ENCODE data around the gene DISC1.

The DISC1 gene

GRCh38 chr1:231581859-231582258 is 44.7 kb upstream of the DISC1 start:
- Histone ChIP-seq H2AFZ (ENCODE audit: low read depth, low read length, severe bottlenecking) (no peak overlapping the region), H3K36me3 (ENCODE audit: low read length) (no peaks in the 10 kb centered on the region), H3K9me3 (ENCODE audit: insufficient read depth, low read length) (no peaks in the 10 kb centered on the region), H3F3A (ENCODE audit: insufficient read depth) (no peaks in the 10 kb centered on the region), H3K4me2 (ENCODE audit: low read depth, low read length, poor library complexity, severe bottlenecking) (no peak overlapping the region), H3K27me3 (ENCODE audit: low read length) (no peaks in the 10 kb centered on the region), H3K9me2 (replicated peaks; ENCODE audit: insufficient read depth, low read length) (no peaks in the 10 kb centered on the region), H3K4me3 (ENCODE audit: insufficient read depth, low read length, poor library complexity, severe bottlenecking) (no peak overlapping the region), H3K27ac (ENCODE audit: low read depth, low read length) (no peak overlapping the region), H3K79me2 (ENCODE audit: insufficient read depth, low read length) (no peaks in the 10 kb centered on the region), H4K20me1 (ENCODE audit: low read depth, low read length) (no peaks in the 10 kb centered on the region), H3K9ac (ENCODE audit: low read length) (no peak overlapping the region)
- TF ChIP-seq CTCF (IDR thresholded peaks at IDR 0.05; ENCODE audit: insufficient read depth, low read length, poor library complexity, severe bottlenecking): no peak
- no peak for TF ChIP-seq EZH2phosphoT487 (conservative IDR thresholded peaks at IDR 0.05; ENCODE audit: low read length)

- Histone ChIP-seq H3K9me3 (ENCODE audit: insufficient read depth, low read length) (no peaks in the 10 kb centered on the region), H4K20me1 (ENCODE audit: low read depth, low read length) (no peaks in the 10 kb centered on the region), H3K4me3 (ENCODE audit: insufficient read depth, low read length, poor library complexity, severe bottlenecking) (no peak overlapping the region), H3K79me2 (ENCODE audit: insufficient read depth, low read length) (no peaks in the 10 kb centered on the region), H3K9me2 (replicated peaks; ENCODE audit: insufficient read depth, low read length) (no peaks in the 10 kb centered on the region), H3K9ac (ENCODE audit: low read length) (no peak overlapping the region), H3K27me3 (ENCODE audit: low read length) (no peaks in the 10 kb centered on the region), H3K36me3 (ENCODE audit: low read length) (no peaks in the 10 kb centered on the region), H3K4me2 (ENCODE audit: low read depth, low read length, poor library complexity, severe bottlenecking) (no peak overlapping the region), H3K27ac (ENCODE audit: low read depth, low read length) (no peak overlapping the region), H3F3A (ENCODE audit: insufficient read depth) (no peaks in the 10 kb centered on the region), H2AFZ (ENCODE audit: low read depth, low read length, severe bottlenecking) (no peak overlapping the region)
- TF ChIP-seq CTCF (IDR thresholded peaks at IDR 0.05; ENCODE audit: insufficient read depth, low read length, poor library complexity, severe bottlenecking) (no peak), EZH2phosphoT487 (conservative IDR thresholded peaks at IDR 0.05; ENCODE audit: low read length) (no peak)
These were observed 43.2 kb upstream of the DISC1 start for GRCh38 chr1:231583376-231583775.

GRCh38 chr1:231584117-231584516 is 42.5 kb upstream of the DISC1 start:
- Histone ChIP-seq H3K36me3 (ENCODE audit: low read length) (no peaks in the 10 kb centered on the region), H4K20me1 (ENCODE audit: low read depth, low read length) (no peaks in the 10 kb centered on the region), H3K4me3 (ENCODE audit: insufficient read depth, low read length, poor library complexity, severe bottlenecking) (no peak overlapping the region), H3K9me3 (ENCODE audit: insufficient read depth, low read length) (no peaks in the 10 kb centered on the region), H3K79me2 (ENCODE audit: insufficient read depth, low read length) (no peaks in the 10 kb centered on the region), H3K9me2 (replicated peaks; ENCODE audit: insufficient read depth, low read length) (no peaks in the 10 kb centered on the region), H3K9ac (ENCODE audit: low read length) (no peak overlapping the region), H3K27ac (ENCODE audit: low read depth, low read length) (no peak overlapping the region), H3F3A (ENCODE audit: insufficient read depth) (no peaks in the 10 kb centered on the region), H3K27me3 (ENCODE audit: low read length) (no peaks in the 10 kb centered on the region), H2AFZ (ENCODE audit: low read depth, low read length, severe bottlenecking) (no peak overlapping the region), H3K4me2 (ENCODE audit: low read depth, low read length, poor library complexity, severe bottlenecking) (no peak overlapping the region)
- TF ChIP-seq CTCF (IDR thresholded peaks at IDR 0.05; ENCODE audit: insufficient read depth, low read length, poor library complexity, severe bottlenecking) (no peak), EZH2phosphoT487 (conservative IDR thresholded peaks at IDR 0.05; ENCODE audit: low read length) (no peak)
